GM10847 (cell line): ENCODE measurements around the gene DDI2.

ENCODE experiments used
- POLR2A ChIP-seq: IDR thresholded peaks from 2 replicates; pipeline ENCODE4 v1.6.1; 2011; ENCODE audit not compliant: insufficient read length; ENCODE audit errors: extremely low read depth

The DDI2 gene

GRCh38 chr1:15700508-15700907 is 83.2 kb downstream of the DDI2 start:
- no peak for TF ChIP-seq POLR2A

GRCh38 chr1:15701784-15702183 is 84.5 kb downstream of the DDI2 start:
- no peak for TF ChIP-seq POLR2A

DNA sequence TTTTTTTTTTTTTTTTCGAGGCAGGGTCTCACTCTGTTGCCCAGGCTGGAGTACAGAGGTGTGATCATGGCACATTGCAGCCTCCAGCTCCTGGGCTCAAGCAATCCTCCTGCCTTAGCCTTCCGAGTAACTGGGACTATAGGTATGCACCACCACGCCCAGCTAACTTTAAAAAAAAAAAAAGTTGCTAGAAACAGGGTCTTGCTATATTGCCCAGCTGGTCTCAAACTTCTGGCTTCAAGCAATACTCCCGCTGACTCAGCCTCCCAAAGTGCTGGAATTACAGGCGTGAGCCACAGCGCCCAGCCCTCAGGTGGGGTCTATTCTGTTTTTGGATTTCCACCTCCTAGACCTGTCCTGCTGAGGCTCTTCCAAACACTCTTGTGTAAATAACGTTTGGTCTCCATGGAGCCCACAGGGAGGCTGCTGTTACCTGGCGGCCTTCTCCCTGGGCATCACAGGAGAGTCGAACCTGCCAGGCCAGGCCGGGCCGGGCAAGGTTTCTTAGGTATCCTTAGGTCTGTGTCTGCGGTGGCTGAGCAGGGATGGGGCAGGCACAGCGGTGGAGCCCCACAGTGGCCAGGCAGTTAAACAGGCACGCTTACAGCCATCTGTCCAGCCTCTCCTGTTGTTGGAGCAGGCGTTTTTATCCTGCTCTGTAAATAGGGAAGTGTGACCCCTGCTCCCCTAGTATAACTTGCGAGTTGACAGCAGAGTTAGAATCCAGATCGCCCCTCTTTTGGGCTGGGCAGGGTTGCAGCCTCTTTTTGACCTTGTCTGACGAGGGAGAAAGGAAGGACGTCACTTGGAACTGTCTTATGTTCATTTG is 85.7 kb downstream of the DDI2 start:
- TF ChIP-seq POLR2A = no peak

GRCh38 chr1:15703562-15703961 is 86.3 kb downstream of the DDI2 start:
- TF ChIP-seq POLR2A = no peak

GRCh38 chr1:15704526-15705183 is 87.4 kb downstream of the DDI2 start:
- no peak for TF ChIP-seq POLR2A

- TF ChIP-seq POLR2A = no peak
Measured at GRCh38 chr1:15705184-15705566, 87.9 kb downstream of the DDI2 start.

DNA sequence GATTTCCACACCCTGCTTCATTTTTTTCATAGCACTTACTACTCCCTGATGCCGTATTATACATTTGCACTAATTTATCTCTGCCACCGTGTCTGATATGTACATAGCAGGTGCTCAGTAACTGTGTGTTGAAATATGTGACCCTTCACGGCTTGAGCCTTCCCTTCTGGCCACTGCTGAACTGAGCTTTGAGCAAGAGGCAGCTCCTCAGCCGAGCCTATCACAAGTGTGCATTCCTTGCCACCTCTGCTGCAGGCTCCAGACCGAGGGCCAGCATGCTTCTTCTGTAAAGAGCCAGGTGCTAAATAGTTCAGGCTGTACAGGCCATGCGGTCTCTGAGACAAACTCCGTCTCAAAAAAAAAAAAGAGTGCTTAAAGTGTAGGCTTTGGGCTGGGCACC is 89.5 kb downstream of the DDI2 start:
- no peak for TF ChIP-seq POLR2A

DNA sequence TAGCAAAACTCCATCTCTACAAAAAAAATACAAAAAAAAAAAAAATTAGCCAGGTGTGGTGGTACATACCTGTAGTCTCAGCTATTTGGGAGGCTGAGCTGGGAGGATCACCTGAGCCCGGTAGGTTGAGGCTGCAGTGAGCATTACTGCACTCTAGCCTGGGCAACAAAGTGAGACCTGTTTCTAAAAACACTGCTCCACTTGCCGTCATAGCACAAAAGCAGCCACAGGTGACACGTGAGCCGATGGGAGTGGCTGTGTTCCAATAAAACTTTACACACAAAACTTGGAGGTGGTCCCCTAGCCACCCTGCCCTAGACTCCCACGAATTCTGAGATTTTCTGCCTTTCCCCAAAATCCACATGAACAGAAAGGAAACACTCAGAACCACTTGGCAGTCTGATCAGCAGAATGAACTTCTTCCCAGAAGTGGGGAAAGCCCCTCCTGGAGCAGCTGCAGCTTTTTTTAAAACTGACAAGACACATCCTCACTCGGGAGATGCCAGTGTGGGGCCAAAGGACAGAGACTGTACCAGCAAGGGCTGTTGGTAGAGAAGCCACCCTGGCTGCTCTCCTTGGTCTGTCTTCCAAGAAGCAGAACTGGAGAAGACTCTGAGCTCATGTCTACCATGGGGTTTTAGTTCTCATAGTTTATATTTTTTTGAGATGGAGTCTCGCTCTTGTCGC is 90.1 kb downstream of the DDI2 start:
- no peak for TF ChIP-seq POLR2A

- TF ChIP-seq POLR2A = no peak
Measured at GRCh38 chr1:15708486-15709137, 91.4 kb downstream of the DDI2 start.

DNA sequence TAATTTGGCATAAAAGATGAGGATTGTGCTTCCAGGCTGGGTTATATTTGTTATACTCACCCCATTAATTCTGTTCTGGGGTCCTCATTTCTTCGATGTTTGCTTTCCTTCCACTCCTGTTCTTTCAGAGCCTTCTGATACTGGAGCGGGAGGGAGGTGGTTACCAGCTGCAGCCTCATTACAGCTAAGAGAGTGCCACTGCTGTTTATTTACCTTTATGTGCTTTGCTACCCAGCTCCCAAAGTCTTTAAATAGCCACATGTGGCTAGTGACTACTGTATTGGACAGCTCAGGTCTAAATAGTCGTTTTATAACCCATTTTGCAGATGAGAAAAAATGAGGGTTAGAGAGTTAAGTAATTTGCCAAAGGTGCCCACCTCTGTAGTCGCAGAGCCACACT is 92.0 kb downstream of the DDI2 start:
- no peak for TF ChIP-seq POLR2A

DNA sequence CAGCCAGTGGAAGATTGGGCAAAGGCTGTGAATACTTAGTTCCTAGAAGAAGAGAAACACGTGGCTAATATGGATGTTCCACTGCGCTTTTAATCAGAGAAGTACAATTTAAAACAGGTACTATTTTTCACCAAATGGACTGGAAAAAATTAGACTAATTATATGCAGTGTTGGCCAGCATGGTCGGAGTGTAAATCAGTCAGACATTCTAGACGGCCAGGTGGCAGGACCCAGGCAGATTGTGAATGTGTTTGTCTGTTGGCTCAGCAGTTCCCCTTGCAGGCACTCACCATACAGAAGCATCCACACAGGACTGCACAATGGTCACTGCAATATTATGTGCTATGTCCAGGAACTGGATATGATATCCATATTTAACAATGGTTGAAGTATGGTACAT is 94.9 kb downstream of the DDI2 start:
- TF ChIP-seq POLR2A = no peak

DNA sequence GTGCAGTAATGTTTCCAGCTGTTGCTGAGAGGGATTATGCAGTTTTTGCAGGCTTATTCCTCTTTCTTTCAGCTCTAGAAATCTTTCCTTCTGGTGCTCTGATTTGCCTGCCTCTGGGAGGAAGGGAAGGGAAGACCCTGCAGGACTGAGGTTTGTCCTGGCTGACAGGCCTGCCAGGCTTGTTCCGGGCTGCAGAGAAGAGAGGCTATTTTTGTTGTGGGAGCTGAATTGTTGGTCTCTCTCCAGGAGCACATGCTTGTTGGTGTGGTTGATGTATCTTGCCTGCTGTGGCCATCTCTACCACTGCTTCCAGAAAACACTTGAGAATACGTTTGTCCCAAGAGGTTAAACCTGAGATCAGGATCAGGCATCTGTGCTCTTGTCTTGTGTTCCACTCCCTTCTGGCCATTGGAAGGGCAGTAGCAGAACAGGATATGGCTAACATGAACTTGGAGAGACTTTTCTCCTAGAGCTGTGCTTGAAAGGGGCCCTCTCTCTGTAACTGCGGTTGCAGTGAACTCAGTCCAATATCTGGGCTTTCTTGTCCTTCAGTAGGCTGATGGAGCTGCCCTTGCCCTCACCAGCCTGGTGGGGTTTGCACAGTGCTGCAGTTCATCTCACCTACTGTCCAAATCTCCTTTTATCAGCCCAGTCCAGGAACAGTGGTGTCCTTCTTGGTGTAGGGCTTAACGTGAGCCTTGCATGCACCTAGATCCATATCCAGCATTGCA is 97.3 kb downstream of the DDI2 start:
- TF ChIP-seq POLR2A = no peak

- TF ChIP-seq POLR2A = no peak
Measured at GRCh38 chr1:15717418-15718125, 100.3 kb downstream of the DDI2 start.

- TF ChIP-seq POLR2A = no peak
Measured at GRCh38 chr1:15718199-15718601, 100.9 kb downstream of the DDI2 start.
